ENCODE measurements around the gene UBE2H. TPM values are rescaled to one million over a fixed set of nuclear protein-coding genes. Genes with fewer than 3 reads are reported as not detected.

UBE2H gene
- polyA plus RNA-seq, 1 donor (not counting 4 experiments of a cell fraction or from before 2014, with no cell fraction given) = 130 TPM

DNA sequence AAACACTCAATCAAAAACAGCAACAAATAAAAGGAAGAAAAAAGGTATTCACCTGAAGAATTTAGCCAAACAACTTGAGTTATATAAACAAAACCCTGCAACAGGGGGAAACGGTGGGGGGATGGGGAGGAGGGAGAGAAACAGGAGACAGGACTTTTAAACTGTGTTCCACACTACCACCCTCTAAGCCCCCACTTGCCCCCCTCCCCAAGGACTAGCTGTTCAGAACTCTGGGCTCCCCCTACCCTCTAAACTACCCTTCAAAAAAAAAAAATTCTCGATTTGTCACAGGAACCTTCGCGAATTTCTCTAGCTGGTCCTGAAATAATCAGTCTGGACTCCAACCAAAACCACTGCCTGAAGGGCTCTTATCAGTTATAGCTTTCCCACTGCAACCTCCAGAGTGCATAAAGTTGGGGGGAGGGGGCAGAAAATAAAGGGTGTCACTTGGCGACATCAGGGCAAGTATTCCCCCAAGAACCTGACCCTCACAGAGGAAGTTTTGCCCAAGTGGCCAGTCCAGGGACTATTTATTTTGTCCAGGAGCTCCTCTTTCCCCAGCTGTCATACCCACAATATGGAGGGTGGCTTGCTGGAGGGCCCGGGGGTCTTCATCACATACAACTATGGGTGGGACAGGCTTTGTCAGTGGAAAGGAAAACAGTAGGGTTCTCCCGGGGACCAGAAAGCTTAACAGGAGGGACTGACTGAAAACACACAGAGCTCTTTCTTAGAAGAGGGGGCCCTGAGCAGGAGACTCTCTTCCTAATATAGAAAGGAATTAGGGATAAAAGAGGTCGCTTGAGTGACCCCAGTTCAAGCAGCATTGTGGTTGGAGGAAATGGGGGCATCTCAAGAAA lies 1.3 kb downstream of the UBE2H start:
- Histone ChIP-seq H3K9me3 (ENCODE audit: control insufficient read depth, low read depth, low read length) (no peaks in the 10 kb centered on the region), H3K4me1 (ENCODE audit: control insufficient read depth, extremely low read depth, insufficient read depth, low read length) (peaks cover 35% of the 10 kb centered on the region), H3K9me1 (ENCODE audit: control insufficient read depth, extremely low read depth, insufficient read depth, low read length) (peaks cover 3% of the 10 kb centered on the region), H3K27me3 (ENCODE audit: control insufficient read depth, extremely low read depth, insufficient read depth, low read length) (no peaks in the 10 kb centered on the region), H3K36me3 (ENCODE audit: control insufficient read depth in 2 of 2, extremely low read depth in 1 of 2, insufficient read depth in 2 of 2, low read length in 2 of 2) (peaks cover 5 to 10% of the 10 kb centered on the region in 2 experiments), H3K4me3 (ENCODE audit: control insufficient read depth in 2 of 3, extremely low read depth in 1 of 3, insufficient read depth in 2 of 3, low read depth in 1 of 3, low read length in 3 of 3) (peak overlapping the region; percentile 91 to 93 (median 91)), H4K20me1 (ENCODE audit: control insufficient read depth, extremely low read depth, insufficient read depth, low read length) (peaks cover 19% of the 10 kb centered on the region), H3K9ac (ENCODE audit: control insufficient read depth, extremely low read depth, insufficient read depth, low read length) (peak overlapping the region; percentile 94), H3K27ac (ENCODE audit: control insufficient read depth, insufficient read depth, low read length) (peak overlapping the region; percentile 98), H3K4me2 (ENCODE audit: control insufficient read depth, extremely low read depth, insufficient read depth, low read depth, low read length) (peak overlapping the region; percentile 99), H3K79me2 (ENCODE audit: control insufficient read depth, insufficient read depth, low read length) (peaks cover 61% of the 10 kb centered on the region), H2AFZ (ENCODE audit: control insufficient read depth, low read length) (no peak overlapping the region)
- DNase-seq (ENCODE audit: low read depth, low spot score) = no peak
- FAIRE-seq = no peak
- TF ChIP-seq, protein P1, sequence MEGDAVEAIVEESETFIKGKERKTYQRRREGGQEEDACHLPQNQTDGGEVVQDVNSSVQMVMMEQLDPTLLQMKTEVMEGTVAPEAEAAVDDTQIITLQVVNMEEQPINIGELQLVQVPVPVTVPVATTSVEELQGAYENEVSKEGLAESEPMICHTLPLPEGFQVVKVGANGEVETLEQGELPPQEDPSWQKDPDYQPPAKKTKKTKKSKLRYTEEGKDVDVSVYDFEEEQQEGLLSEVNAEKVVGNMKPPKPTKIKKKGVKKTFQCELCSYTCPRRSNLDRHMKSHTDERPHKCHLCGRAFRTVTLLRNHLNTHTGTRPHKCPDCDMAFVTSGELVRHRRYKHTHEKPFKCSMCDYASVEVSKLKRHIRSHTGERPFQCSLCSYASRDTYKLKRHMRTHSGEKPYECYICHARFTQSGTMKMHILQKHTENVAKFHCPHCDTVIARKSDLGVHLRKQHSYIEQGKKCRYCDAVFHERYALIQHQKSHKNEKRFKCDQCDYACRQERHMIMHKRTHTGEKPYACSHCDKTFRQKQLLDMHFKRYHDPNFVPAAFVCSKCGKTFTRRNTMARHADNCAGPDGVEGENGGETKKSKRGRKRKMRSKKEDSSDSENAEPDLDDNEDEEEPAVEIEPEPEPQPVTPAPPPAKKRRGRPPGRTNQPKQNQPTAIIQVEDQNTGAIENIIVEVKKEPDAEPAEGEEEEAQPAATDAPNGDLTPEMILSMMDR (optimal IDR thresholded peaks at IDR 0.05 in 1 of 3, IDR thresholded peaks at IDR 0.05 in 1 of 3, conservative IDR thresholded peaks at IDR 0.05 in 1 of 3; ENCODE audit: extremely low read depth in 1 of 3, insufficient read depth in 2 of 3, low read length in 3 of 3) = no peak
- TF ChIP-seq EZH2 (IDR thresholded peaks at IDR 0.05; ENCODE audit: low read length) = no peak
- dilution Hi-C loops (cut with MboI; ENCODE audit: extremely low pct_ligation_motif_present, low sequenced_read_pairs) = no loop called here

DNA sequence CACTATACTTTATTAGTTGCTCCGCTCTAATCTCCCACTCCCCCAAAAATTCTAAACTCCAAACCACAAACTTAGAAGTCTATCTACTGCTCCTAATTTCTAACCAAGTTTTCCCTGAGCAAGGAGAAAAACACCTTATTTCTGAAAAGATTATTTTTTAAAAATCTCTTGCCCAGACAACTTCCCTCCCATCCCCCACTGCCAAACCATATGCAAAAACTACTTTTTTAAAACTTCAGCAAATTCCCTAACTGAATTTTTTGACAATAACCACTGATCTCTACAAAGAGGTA lies 1.9 kb downstream of the UBE2H start:
- H3K9me3 ChIP-seq (ENCODE audit: control insufficient read depth, low read depth, low read length) = no peaks in the 10 kb centered on the region
- peak overlapping the region; percentile 94 for H3K9ac ChIP-seq (ENCODE audit: control insufficient read depth, extremely low read depth, insufficient read depth, low read length)
- H3K36me3 ChIP-seq (ENCODE audit: control insufficient read depth in 2 of 2, extremely low read depth in 1 of 2, insufficient read depth in 2 of 2, low read length in 2 of 2) = peaks cover 5 to 10% of the 10 kb centered on the region in 2 experiments
- dilution Hi-C loops (cut with MboI; ENCODE audit: extremely low pct_ligation_motif_present, low sequenced_read_pairs) = no loop called here
- peaks cover 32% of the 10 kb centered on the region for H3K4me1 ChIP-seq (ENCODE audit: control insufficient read depth, extremely low read depth, insufficient read depth, low read length)
- FAIRE-seq (no peak), DNase-seq (ENCODE audit: low read depth, low spot score) (no peak)
- H3K4me3 ChIP-seq (ENCODE audit: control insufficient read depth in 2 of 3, extremely low read depth in 1 of 3, insufficient read depth in 2 of 3, low read depth in 1 of 3, low read length in 3 of 3) = peak overlapping the region; percentile 91 to 93 (median 91)
- peaks cover 19% of the 10 kb centered on the region for H4K20me1 ChIP-seq (ENCODE audit: control insufficient read depth, extremely low read depth, insufficient read depth, low read length)
- H3K4me2 ChIP-seq (ENCODE audit: control insufficient read depth, extremely low read depth, insufficient read depth, low read depth, low read length) = peak overlapping the region; percentile 99
- peaks cover 3% of the 10 kb centered on the region for H3K9me1 ChIP-seq (ENCODE audit: control insufficient read depth, extremely low read depth, insufficient read depth, low read length)
- TF ChIP-seq EZH2 (IDR thresholded peaks at IDR 0.05; ENCODE audit: low read length) = no peak
- TF ChIP-seq, protein P1 (optimal IDR thresholded peaks at IDR 0.05 in 1 of 3, IDR thresholded peaks at IDR 0.05 in 1 of 3, conservative IDR thresholded peaks at IDR 0.05 in 1 of 3; ENCODE audit: extremely low read depth in 1 of 3, insufficient read depth in 2 of 3, low read length in 3 of 3) = no peak
- H3K27ac ChIP-seq (ENCODE audit: control insufficient read depth, insufficient read depth, low read length) = peak overlapping the region; percentile 98
- H3K79me2 ChIP-seq (ENCODE audit: control insufficient read depth, insufficient read depth, low read length) = peaks cover 67% of the 10 kb centered on the region
- no peak overlapping the region for H2AFZ ChIP-seq (ENCODE audit: control insufficient read depth, low read length)
- H3K27me3 ChIP-seq (ENCODE audit: control insufficient read depth, extremely low read depth, insufficient read depth, low read length) = no peaks in the 10 kb centered on the region
